Naive thymus-derived CD8-positive, alpha-beta T cell (primary cell): ENCODE results near the gene DOP1B. TPM values are rescaled to one million over a fixed set of nuclear protein-coding genes. Genes with fewer than 3 reads are reported as not detected.

ENCODE experiments used
- ATAC-seq, 2 donors: fragments of 150-1000 bp; cut with Tn5 transposase in 1 of 2; sonication (Bioruptor Pico), chemical (Tn5 transposase) in 1 of 2; 1 replicate in 1 of 2; 2 replicates in 1 of 2; pipeline ENCODE4 v1.10.0; 2021; ENCODE audit warnings: mild to moderate bottlenecking in 2 of 2, moderate library complexity in 2 of 2
- POLR2A ChIA-PET: fragments of 350-600 bp; sonication (Branson Sonifier 250); formaldehyde crosslinking; loops from one replicate; lab custom pipeline; 2021; ENCODE audit warnings: antibody characterized with exemption; lab: Charles Lee
- DNase-seq, 10 donors: peaks; one replicate each; pipeline versions ENCODE4 v3.0.0 to v3.0.0-alpha.2; 2020 to 2022
- H3K27ac Mint-ChIP-seq, 10 donors: one replicate each; pipeline ENCODE4 v1.8.0; 2020 to 2022; ENCODE audit warnings: mild to moderate bottlenecking in 10 of 10, mixed read lengths in 10 of 10, moderate library complexity in 4 of 10, inconsistent platforms in 1 of 10
- H3K27me3 Mint-ChIP-seq, 5 donors: one replicate each; pipeline ENCODE4 v1.8.0; 2021 to 2022; ENCODE audit warnings: mixed read lengths in 5 of 5
- H3K36me3 Mint-ChIP-seq, 3 donors: one replicate each; pipeline ENCODE4 v1.8.0; 2020 to 2022; ENCODE audit warnings: mixed read lengths in 3 of 3, mild to moderate bottlenecking in 2 of 3, inconsistent platforms in 1 of 3
- H3K4me1 Mint-ChIP-seq, 4 donors: one replicate each; pipeline ENCODE4 v1.8.0; 2021 to 2022; ENCODE audit warnings: mixed read lengths in 4 of 4
- H3K4me3 Mint-ChIP-seq, 10 donors: one replicate each; pipeline ENCODE4 v1.8.0; 2020 to 2022; ENCODE audit warnings: mild to moderate bottlenecking in 10 of 10, mixed read lengths in 10 of 10, moderate library complexity in 6 of 10, inconsistent platforms in 1 of 10
- H3K9me3 Mint-ChIP-seq, 9 donors: one replicate each; pipeline ENCODE4 v1.8.0; 2020 to 2022; ENCODE audit warnings: mixed read lengths in 9 of 9, mild to moderate bottlenecking in 3 of 9, inconsistent platforms in 1 of 9, moderate library complexity in 1 of 9
- polyA plus RNA-seq, 3 donors: library from polyadenylated mRNA; unstranded; fragments of 300-500 nt; fragmentation: Illumina TruSeq; gene quantifications; one replicate each; pipeline ENCODE4 v1.2.3, GENCODE V29; 2021
- total RNA-seq, 8 experiments: library from RNA in 2 of 8; stranded (reverse) in 2 of 8; gene quantifications; one replicate each; pipeline ENCODE4 v1.2.3 and lab custom pipeline; 2021 to 2026

The DOP1B gene
- total and polyA plus RNA-seq, 5 experiments from 2014 or later, result 4.6 to 15.8 (median 8.4) TPM

DNA sequence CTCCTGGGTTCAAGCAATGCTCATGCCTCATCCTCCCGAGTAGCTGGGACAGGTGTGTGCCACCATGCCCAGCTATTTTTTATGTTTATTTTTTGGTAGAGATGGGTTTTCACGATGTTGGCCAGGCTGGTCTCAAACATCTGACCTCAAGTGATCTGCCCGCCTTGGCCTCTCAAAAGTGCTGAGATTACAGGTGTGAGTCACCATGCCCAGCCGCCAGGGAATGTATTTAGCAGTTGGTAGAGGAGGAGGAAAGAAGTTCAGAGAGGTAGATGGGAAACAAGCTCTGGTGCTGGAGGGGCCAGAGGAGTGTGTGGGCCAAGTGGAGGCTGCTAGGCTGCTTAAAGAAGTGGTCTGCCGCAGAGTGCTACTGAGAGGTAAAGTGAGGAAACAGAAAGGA is 6.0 kb downstream of the DOP1B start:
- H3K4me3 Mint-ChIP-seq, result no peak overlapping the region
- POLR2A ChIA-PET, result interaction anchor here (1.0 kb wide), 1 partner anchor 11 kb away, joined by 4 read pairs; no protein-coding TSS in a partner anchor
- H3K9me3 Mint-ChIP-seq, result no peaks in the 10 kb centered on the region
- H3K27me3 Mint-ChIP-seq, result no peaks in the 10 kb centered on the region
- H3K36me3 Mint-ChIP-seq, result peaks cover 0 to 25% (median 6%) of the 10 kb centered on the region in 3 donors
- ATAC-seq (no peak), DNase-seq (no peak)
- H3K4me1 Mint-ChIP-seq, result peaks cover 15 to 42% (median 32%) of the 10 kb centered on the region in 4 donors
- H3K27ac Mint-ChIP-seq, result peak overlapping the region in 2 of 10 donors; percentile 25 to 55

DNA sequence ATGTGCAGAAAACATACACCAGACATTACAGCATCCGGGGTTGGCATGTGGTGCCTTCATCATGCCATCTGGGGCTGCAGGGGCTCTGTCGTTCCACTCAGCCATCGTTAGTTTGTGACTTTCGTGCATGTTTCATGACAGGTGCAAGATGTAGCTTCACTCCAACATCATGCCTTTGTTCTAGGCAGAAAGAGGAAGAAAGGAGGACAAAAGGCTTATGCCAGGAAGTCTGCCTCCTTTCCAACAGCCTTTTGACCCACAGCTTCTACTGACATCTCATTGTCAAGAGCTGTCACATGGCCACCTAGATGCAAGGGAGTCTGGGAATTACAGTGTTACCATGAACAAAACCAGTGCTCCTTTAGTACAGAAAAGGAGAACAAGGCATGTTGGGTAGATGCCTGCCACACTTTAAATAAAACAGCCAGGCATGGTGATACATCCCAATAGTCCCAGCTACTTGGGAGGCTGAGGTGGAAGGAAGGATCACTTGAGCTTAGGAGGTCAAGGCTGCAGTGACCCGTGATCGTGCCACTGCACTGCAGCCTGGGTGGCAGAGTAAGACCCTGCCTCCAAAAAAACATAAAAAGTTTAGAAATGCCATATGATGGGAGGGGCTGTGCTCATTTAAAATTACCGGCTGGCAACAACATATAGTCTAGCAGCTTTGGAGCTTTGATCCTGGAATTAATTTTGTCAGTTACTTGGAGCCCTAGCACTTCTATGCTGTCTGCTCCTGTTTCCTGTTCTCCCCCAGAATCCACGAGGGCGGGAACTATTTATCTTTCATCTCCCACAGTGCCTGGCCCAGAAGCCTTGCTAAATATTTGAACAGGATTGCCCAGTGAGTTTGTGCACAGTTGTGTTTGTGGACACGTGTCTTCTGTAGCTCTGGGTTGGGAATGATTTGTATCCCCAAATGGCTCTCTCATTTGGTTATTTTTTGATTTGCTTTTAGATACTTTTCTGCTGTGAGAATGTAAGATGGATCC is 7.4 kb downstream of the DOP1B start:
- Mint-ChIP-seq H3K27ac (peak overlapping the region in 4 of 10 donors; percentile 11 to 73 (median 30)), H3K27me3 (no peaks in the 10 kb centered on the region), H3K4me1 (peaks cover 15 to 35% (median 24%) of the 10 kb centered on the region in 4 donors), H3K4me3 (no peak overlapping the region), H3K9me3 (no peaks in the 10 kb centered on the region), H3K36me3 (peaks cover 0 to 35% (median 13%) of the 10 kb centered on the region in 3 donors)
- DNase-seq, result no peak
- POLR2A ChIA-PET, result interaction anchor here (0.5 to 1.2 kb wide), 4 partner anchors 10 to 1493 kb away, joined by 3 read pairs; no protein-coding TSS in a partner anchor
- ATAC-seq, result no peak

DNA sequence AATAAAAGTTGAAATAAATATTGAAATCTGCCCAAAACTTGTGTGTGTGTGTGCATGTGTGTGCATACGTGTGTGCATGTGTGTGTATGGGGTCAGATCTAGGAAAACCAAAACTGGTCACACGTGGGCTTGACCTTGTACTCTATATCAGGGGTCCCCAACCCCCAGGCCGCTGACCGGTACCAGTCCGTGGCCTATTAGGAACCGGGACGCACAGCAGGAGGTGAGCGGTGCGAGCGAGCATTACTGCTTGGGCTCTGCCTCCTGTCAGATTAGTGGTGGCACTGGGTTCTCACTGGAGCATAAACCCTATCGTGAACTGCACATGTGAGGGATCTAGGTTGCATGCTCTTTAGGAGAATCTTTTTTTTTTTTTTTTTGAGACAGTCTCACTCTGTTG is 8.7 kb downstream of the DOP1B start:
- Mint-ChIP-seq H3K27me3 (no peaks in the 10 kb centered on the region), H3K27ac (no peak overlapping the region), H3K9me3 (no peaks in the 10 kb centered on the region), H3K4me3 (no peak overlapping the region), H3K4me1 (peaks cover 17 to 31% (median 21%) of the 10 kb centered on the region in 4 donors), H3K36me3 (peaks cover 5 to 48% (median 23%) of the 10 kb centered on the region in 3 donors)
- DNase-seq (no peak), ATAC-seq (no peak)
- POLR2A ChIA-PET, result no interaction called here

DNA sequence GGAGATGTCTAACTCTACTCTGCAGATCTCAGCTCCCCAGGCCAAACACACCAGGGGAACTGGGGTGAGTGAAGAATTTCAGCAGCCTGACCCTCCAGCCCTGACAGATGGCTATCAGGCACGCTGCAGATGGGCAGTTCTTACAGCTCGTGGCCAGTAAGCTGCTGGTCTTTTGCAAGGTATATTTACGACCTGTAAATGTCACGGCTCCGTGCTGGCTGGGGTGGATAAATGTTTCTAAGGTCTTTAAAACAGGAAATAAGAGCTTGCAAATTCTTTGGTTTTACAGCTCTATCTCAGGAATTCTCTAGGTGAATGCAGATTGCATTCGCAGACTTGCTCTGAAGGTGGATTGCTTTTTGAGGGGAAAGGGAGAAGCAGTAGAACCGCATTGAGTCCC is 10.1 kb downstream of the DOP1B start:
- DNase-seq (no peak), ATAC-seq (no peak)
- no peak overlapping the region for H3K4me3 Mint-ChIP-seq
- no peaks in the 10 kb centered on the region for H3K9me3 Mint-ChIP-seq
- POLR2A ChIA-PET, result interaction anchor here (0.5 kb wide), 1 partner anchor 216 kb away, joined by 5 read pairs; no protein-coding TSS in a partner anchor
- H3K27ac Mint-ChIP-seq, result peak overlapping the region in 2 of 10 donors; percentile 28 to 49
- H3K27me3 Mint-ChIP-seq, result no peaks in the 10 kb centered on the region
- H3K36me3 Mint-ChIP-seq, result peaks cover 5 to 48% (median 27%) of the 10 kb centered on the region in 3 donors
- peaks cover 14 to 25% (median 22%) of the 10 kb centered on the region in 4 donors for H3K4me1 Mint-ChIP-seq

DNA sequence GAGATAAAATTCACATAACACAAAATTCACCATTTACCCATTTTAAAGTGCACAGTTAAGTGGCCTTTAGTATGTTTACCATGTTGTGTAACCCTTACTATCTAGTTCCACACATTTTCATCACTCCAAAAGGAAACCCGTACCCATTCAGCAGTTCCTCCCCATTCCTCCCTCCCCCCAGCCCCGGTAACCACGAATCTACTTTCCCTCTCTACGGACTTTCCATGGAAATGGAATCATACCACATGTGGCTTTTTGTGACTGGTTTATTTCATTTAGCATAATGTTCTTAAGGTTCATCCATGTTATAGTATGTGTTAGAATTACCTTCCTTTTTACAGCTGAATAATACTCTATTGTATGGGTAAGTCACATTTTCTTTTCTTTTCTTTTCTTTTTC is 10.9 kb downstream of the DOP1B start:
- POLR2A ChIA-PET, result no interaction called here

DNA sequence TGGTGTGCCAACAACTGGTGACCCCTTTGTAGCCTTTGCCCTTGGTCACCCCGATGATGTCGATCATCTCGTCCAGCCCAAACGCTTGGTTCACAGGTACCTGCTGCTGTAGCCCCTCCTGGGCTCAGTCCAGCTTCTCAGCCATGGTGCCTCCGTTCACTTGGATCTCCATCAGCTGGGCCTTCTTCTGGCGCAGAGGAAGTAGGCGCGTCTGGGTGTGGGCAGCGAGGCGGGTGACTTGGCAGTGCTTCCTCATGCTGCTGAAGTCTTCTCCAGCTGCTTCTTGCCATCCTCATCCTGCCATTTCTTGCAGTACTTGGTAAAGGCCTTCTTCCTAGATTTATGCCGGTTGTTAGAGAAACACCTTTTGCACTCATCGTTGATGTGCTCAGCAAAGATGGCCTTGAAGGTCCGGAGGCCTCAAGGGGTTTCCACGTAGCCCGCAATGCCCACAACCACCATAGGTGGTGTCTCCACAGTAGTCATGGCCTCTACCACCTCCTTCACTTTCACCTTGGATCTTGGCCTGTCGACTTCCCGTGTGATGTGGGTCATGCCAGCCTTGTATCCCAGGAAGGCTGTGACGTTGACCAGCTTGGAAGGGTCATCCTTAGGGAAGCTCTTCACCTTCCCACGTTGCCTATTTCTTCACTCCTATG is 13.0 kb downstream of the DOP1B start:
- Mint-ChIP-seq H3K4me1 (peaks cover 3 to 25% (median 13%) of the 10 kb centered on the region in 4 donors), H3K27ac (peak overlapping the region in 1 of 10 donors; percentile 28), H3K27me3 (no peaks in the 10 kb centered on the region), H3K9me3 (no peaks in the 10 kb centered on the region), H3K4me3 (no peak overlapping the region), H3K36me3 (peaks cover 5 to 44% (median 30%) of the 10 kb centered on the region in 3 donors)
- no peak for ATAC-seq
- POLR2A ChIA-PET, result no interaction called here
- no peak for DNase-seq

More for the DNA sequence above, 10.9 kb downstream of the DOP1B start:
- DNase-seq (no peak), ATAC-seq (no peak)
- H3K27ac Mint-ChIP-seq, result no peak overlapping the region
- peaks cover 11 to 28% (median 22%) of the 10 kb centered on the region in 4 donors for H3K4me1 Mint-ChIP-seq
- H3K27me3 Mint-ChIP-seq, result no peaks in the 10 kb centered on the region
- H3K4me3 Mint-ChIP-seq, result no peak overlapping the region
- H3K36me3 Mint-ChIP-seq, result peaks cover 5 to 46% (median 30%) of the 10 kb centered on the region in 3 donors
- no peaks in the 10 kb centered on the region for H3K9me3 Mint-ChIP-seq

DNA sequence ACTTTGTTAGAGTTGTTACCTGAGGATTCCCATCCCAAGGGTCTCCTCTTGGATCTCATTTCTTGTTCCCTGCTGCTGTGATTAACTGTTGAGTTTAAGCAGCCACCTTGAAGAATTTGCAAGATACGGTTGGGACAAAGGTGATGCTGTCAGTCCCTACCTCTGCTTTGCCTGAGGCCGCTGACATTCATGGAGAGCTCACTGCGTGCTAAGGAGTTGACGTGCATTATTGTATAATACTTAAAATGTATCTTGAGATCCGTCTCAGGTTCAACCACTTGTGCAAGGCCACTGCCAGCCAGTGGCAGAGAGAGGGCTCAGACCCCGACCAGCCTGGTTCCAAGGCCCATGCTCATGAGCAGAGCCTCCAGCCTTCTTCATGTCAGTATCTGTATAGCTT is 14.2 kb downstream of the DOP1B start:
- Mint-ChIP-seq H3K36me3 (peaks cover 5 to 39% (median 26%) of the 10 kb centered on the region in 3 donors), H3K4me1 (peaks cover 8 to 35% (median 22%) of the 10 kb centered on the region in 4 donors), H3K27me3 (no peaks in the 10 kb centered on the region), H3K4me3 (no peak overlapping the region), H3K9me3 (no peaks in the 10 kb centered on the region), H3K27ac (no peak overlapping the region)
- POLR2A ChIA-PET, result no interaction called here
- no peak for DNase-seq
- ATAC-seq, result no peak

DNA sequence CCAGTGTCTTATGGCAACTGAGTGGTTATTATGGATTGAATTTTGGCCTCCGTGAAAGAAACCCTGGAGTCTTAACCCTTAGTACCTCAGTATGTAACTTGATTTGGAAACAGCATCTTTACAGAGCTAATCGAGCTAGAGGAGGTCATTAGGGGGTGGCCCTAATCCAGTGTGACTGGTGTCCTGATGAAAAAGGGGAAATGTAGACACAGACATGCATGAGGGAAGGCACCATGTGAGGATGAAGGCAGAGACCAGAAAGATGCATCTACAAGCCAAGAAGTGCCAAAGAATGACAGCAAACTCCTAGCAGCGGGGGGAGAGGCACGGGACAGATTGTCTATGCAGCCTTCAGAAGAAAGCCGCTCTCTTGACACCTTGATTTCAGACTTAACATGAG is 14.7 kb downstream of the DOP1B start:
- H3K27ac Mint-ChIP-seq, result peak overlapping the region in 5 of 10 donors; percentile 3 to 88 (median 68)
- POLR2A ChIA-PET, result no interaction called here
- peaks cover 5 to 34% (median 26%) of the 10 kb centered on the region in 3 donors for H3K36me3 Mint-ChIP-seq
- H3K9me3 Mint-ChIP-seq, result no peaks in the 10 kb centered on the region
- H3K4me3 Mint-ChIP-seq, result peak overlapping the region in 2 of 10 donors; percentile 6 to 18
- no peak for DNase-seq
- ATAC-seq, result no peak
- no peaks in the 10 kb centered on the region for H3K27me3 Mint-ChIP-seq
- H3K4me1 Mint-ChIP-seq, result peaks cover 8 to 40% (median 27%) of the 10 kb centered on the region in 4 donors

DNA sequence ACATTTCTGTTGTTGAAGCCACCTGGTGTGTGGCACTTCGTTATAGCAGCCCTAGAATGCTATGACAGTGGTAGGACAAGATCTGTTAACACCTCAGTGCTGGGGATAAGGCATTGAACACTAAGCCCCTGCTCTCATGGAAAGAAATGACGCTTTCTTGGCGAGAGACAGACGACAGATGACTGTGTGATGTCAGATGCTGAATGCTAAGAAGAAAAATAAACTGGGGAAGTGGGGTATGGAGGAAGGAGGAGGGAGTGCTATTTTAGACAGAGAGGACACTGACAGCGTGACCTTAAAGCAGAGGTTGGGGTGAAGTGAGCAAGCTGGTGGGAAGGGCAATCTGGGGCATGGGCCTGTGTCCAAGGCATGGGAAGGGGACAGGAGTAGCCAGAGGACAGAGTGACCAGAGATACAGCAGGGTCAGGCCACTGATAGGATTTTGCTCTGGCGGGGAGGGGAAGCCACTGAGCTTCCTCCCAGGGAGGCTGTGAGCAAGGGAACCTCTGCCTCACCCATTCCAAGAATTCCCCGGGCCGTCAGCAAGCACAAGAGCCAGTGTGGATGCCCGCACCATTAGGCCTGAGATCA is 15.2 kb downstream of the DOP1B start:
- Mint-ChIP-seq H3K4me3 (peak overlapping the region in 5 of 10 donors; percentile 4 to 74 (median 18)), H3K27ac (peak overlapping the region in 7 of 10 donors; percentile 3 to 88 (median 68)), H3K36me3 (peaks cover 5 to 29% (median 24%) of the 10 kb centered on the region in 3 donors), H3K9me3 (no peaks in the 10 kb centered on the region), H3K27me3 (no peaks in the 10 kb centered on the region), H3K4me1 (peaks cover 8 to 41% (median 29%) of the 10 kb centered on the region in 4 donors)
- ATAC-seq (no peak), DNase-seq (no peak)
- POLR2A ChIA-PET, result no interaction called here

DNA sequence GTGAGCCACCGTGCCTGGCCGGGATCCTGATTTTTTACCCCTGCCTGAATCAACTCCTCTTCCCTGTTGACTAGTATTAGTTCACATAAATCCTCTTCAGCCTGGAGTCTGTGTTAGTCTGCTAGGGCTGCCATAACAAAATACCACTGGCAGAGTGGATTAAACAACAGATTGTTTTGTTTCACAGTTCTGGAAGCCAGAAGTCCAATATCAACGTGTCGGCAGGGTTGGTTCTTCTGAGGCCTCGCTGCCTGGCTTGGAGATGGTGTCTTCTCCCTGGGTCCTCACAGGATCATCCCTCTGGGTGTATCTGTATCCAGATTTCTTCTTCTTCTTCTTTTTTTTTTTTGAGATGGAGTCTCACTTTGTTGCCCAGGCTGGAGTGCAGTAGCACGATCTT is 18.2 kb downstream of the DOP1B start:
- ATAC-seq (no peak), DNase-seq (no peak)
- peak overlapping the region in 4 of 10 donors; percentile 24 to 39 (median 32) for H3K4me3 Mint-ChIP-seq
- peaks cover 3 to 11% (median 8%) of the 10 kb centered on the region in 3 donors for H3K36me3 Mint-ChIP-seq
- POLR2A ChIA-PET, result interaction anchor here (1.6 to 2.4 kb wide), 3 partner anchors 16 to 146 kb away, joined by 3 to 25 read pairs (median 8); partner anchors contain the start of gene MORC3
- H3K9me3 Mint-ChIP-seq, result no peaks in the 10 kb centered on the region
- H3K4me1 Mint-ChIP-seq, result peaks cover 8 to 47% (median 32%) of the 10 kb centered on the region in 4 donors
- peak overlapping the region in 7 of 10 donors; percentile 24 to 84 (median 73) for H3K27ac Mint-ChIP-seq
- H3K27me3 Mint-ChIP-seq, result no peaks in the 10 kb centered on the region

DNA sequence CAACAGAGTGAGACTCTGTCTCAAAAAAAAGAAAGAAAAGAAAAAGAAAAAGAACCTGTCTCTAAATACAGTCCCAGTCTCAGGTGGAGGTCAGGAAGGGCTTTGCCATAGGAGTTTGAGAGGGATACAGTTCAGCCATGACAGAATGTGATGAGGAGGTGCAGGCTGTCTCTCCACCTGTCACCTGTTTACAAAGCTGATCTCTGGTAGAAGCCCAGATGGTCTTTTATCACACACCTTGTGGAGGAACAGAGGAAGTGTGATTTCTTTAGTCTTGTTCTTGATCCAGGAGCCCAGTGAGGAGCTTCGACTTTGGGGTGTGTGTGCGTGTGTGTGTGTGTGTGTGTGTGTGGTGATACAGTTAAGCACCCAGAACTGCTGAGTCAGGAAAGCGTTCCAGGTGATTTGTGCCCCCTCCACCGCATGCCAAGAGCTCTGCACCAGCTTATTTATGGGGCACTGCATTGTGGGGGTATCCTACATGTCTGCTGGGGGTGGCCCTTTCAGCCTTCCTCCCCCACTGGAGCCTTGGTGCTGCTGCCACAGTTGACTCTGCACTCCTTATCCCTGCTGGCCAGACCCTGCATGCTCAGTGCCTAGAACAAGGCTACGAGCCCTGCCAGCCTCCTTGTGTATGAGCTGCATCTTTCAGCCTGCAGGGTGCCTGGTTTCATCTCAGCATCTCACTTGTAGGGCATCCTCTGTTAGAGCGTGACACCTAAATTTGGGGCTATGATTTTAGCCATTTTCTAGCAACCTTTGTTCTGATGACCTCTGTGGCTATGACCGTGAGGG is 19.3 kb downstream of the DOP1B start:
- POLR2A ChIA-PET, result interaction anchor here (0.8 to 1.2 kb wide), 3 partner anchors 11 to 144 kb away, joined by 3 to 10 read pairs (median 3); partner anchors contain the start of gene MORC3

More for the DNA sequence above, 19.3 kb downstream of the DOP1B start:
- no peak for ATAC-seq
- DNase-seq, result peak in 2 of 10 donors; percentile 20 to 22
- no peaks in the 10 kb centered on the region for H3K27me3 Mint-ChIP-seq
- H3K9me3 Mint-ChIP-seq, result no peaks in the 10 kb centered on the region
- H3K4me1 Mint-ChIP-seq, result peaks cover 7 to 49% (median 32%) of the 10 kb centered on the region in 4 donors
- H3K36me3 Mint-ChIP-seq, result peaks cover 0 to 7% (median 2%) of the 10 kb centered on the region in 3 donors
- peak overlapping the region; percentile 64 to 90 (median 84) for H3K27ac Mint-ChIP-seq
- peak overlapping the region in 3 of 10 donors; percentile 8 to 39 (median 30) for H3K4me3 Mint-ChIP-seq
